CD4-positive, alpha-beta T cell (primary cell): Measurements from ENCODE around the gene UBE4B. TPM values are rescaled to one million over a fixed set of nuclear protein-coding genes. Genes with fewer than 3 reads are reported as not detected.

Experiments used
- ATAC-seq: fragments of 200-7000 bp; cut with Tn5 transposase; one replicate; pipeline ENCODE4 v1.10.0; 2022; ENCODE audit warnings: mild to moderate bottlenecking; ENCODE audit not compliant: poor library complexity
- CTCF ChIA-PET: fragments of 350-600 bp; sonication (Branson Sonifier 250); formaldehyde crosslinking; loops from one replicate; lab custom pipeline; 2021; ENCODE audit warnings: antibody characterized with exemption, inconsistent platforms; lab: Charles Lee
- POLR2A ChIA-PET: fragments of 350-600 bp; sonication (Branson Sonifier 250); formaldehyde crosslinking; loops from one replicate; lab custom pipeline; 2021; ENCODE audit warnings: antibody characterized with exemption, inconsistent platforms; lab: Charles Lee
- DNase-seq, 14 experiments: peaks; one replicate each; pipeline ENCODE4 v3.0.0-alpha.2; 2013 to 2020; ENCODE audit warnings: mixed read lengths in 2 of 14
- H3K27ac ChIP-seq, 2 donors: one replicate each; pipeline versions ENCODE4 v1.5.1 to v1.7.0; 2013; ENCODE audit warnings: low read length in 2 of 2, low read depth in 1 of 2, mild to moderate bottlenecking in 1 of 2
- H3K27me3 ChIP-seq, 2 experiments: 1 replicate in 1 of 2; 2 replicates in 1 of 2; pipeline versions ENCODE4 v1.6.1 to v1.7.0; 2013; ENCODE audit warnings: low read length in 2 of 2, control low read depth in 1 of 2, mild to moderate bottlenecking in 1 of 2, moderate library complexity in 1 of 2; ENCODE audit not compliant: insufficient read depth in 2 of 2, control insufficient read depth in 1 of 2
- H3K36me3 ChIP-seq: one replicate; pipeline ENCODE4 v1.6.1; 2013; ENCODE audit warnings: low read length, control low read depth; ENCODE audit not compliant: insufficient read depth
- H3K4me1 ChIP-seq: one replicate; pipeline ENCODE4 v1.6.1; 2013; ENCODE audit warnings: low read length, control low read depth; ENCODE audit not compliant: insufficient read depth
- H3K4me3 ChIP-seq: one replicate; pipeline ENCODE4 v1.5.1; 2013; ENCODE audit warnings: mild to moderate bottlenecking, low read length, moderate library complexity
- H3K9me3 ChIP-seq, 2 experiments: 1 replicate in 1 of 2; 2 replicates in 1 of 2; pipeline versions ENCODE4 v1.6.1 to v1.7.0; 2013; ENCODE audit warnings: low read length in 2 of 2, mild to moderate bottlenecking in 2 of 2, control low read depth in 1 of 2, moderate library complexity in 1 of 2; ENCODE audit not compliant: control insufficient read depth in 1 of 2, insufficient read depth in 1 of 2
- H3K27ac Mint-ChIP-seq: one replicate; pipeline ENCODE4 v1.8.0; 2020; ENCODE audit warnings: mixed read lengths
- H3K27me3 Mint-ChIP-seq: one replicate; pipeline ENCODE4 v1.8.0; 2021; ENCODE audit warnings: mixed read lengths
- H3K36me3 Mint-ChIP-seq: one replicate; pipeline ENCODE4 v1.8.0; 2021; ENCODE audit warnings: low read depth, mixed read lengths
- H3K4me1 Mint-ChIP-seq: one replicate; pipeline ENCODE4 v1.8.0; 2021; ENCODE audit warnings: low read depth, mixed read lengths
- H3K4me3 Mint-ChIP-seq: one replicate; pipeline ENCODE4 v1.8.0; 2020; ENCODE audit warnings: mild to moderate bottlenecking, mixed read lengths
- H3K9me3 Mint-ChIP-seq: one replicate; pipeline ENCODE4 v1.8.0; 2020; ENCODE audit warnings: mixed read lengths
- CTCF ChIP-seq: fragments of 200-600 bp; IDR thresholded peaks from one replicate; pipeline ENCODE4 v1.8.0; 2022; ENCODE audit warnings: antibody characterized with exemption, mild to moderate bottlenecking
- intact Hi-C, 2 experiments: fragments of 100-400 bp; cut with DNase I in 1 of 2; cut with micrococcal nuclease in 1 of 2; formaldehyde crosslinking; loops; one replicate each; pipeline versions ENCODE4 v1.15.1 to v1.9.0; 2023 to 2025; cut with DNase I, micrococcal nuclease
- total RNA-seq, 174 experiments: library from RNA in 2 of 174; stranded (reverse) in 2 of 174; gene quantifications; one replicate each; pipeline ENCODE4 v1.2.3 and lab custom pipeline; 2021 to 2026

UBE4B gene
- total RNA-seq, 2 experiments from 2014 or later = 27.9 to 28.7 TPM

- Mint-ChIP-seq H3K9me3 (no peaks in the 10 kb centered on the region), H3K27me3 (no peaks in the 10 kb centered on the region), H3K27ac (no peak overlapping the region), H3K4me1 (no peaks in the 10 kb centered on the region), H3K4me3 (no peak overlapping the region), H3K36me3 (peaks cover 84% of the 10 kb centered on the region)
- ChIA-PET POLR2A (no interaction called here), CTCF (no interaction called here)
- H3K4me3 ChIP-seq = no peak overlapping the region
- no peaks in the 10 kb centered on the region for H3K9me3 ChIP-seq
- DNase-seq = no peak
- H3K36me3 ChIP-seq = peaks cover 59% of the 10 kb centered on the region
- no peaks in the 10 kb centered on the region for H3K4me1 ChIP-seq
- no peak overlapping the region for H3K27ac ChIP-seq
- no peak for TF ChIP-seq CTCF
- no peak for ATAC-seq
- H3K27me3 ChIP-seq = no peaks in the 10 kb centered on the region
- intact Hi-C loops = no loop called here
Measured at GRCh38 chr1:10103193-10103592, 70.4 kb downstream of the UBE4B start.

- no peaks in the 10 kb centered on the region for H3K9me3 ChIP-seq
- no peak overlapping the region for H3K4me3 Mint-ChIP-seq
- POLR2A ChIA-PET = no interaction called here
- CTCF ChIA-PET = no interaction called here
- H3K4me1 ChIP-seq = no peaks in the 10 kb centered on the region
- H3K27ac Mint-ChIP-seq = no peak overlapping the region
- intact Hi-C loops = no loop called here
- no peaks in the 10 kb centered on the region for H3K4me1 Mint-ChIP-seq
- no peaks in the 10 kb centered on the region for H3K9me3 Mint-ChIP-seq
- H3K27me3 ChIP-seq = no peaks in the 10 kb centered on the region
- ATAC-seq (no peak), DNase-seq (no peak)
- H3K36me3 ChIP-seq = peaks cover 61% of the 10 kb centered on the region
- no peaks in the 10 kb centered on the region for H3K27me3 Mint-ChIP-seq
- H3K27ac ChIP-seq = no peak overlapping the region
- H3K4me3 ChIP-seq = no peak overlapping the region
- H3K36me3 Mint-ChIP-seq = peaks cover 85% of the 10 kb centered on the region
- no peak for TF ChIP-seq CTCF
Measured at GRCh38 chr1:10104834-10105233, 72.1 kb downstream of the UBE4B start.

GRCh38 chr1:10105484-10105883, 72.7 kb downstream of the UBE4B start:
- ChIA-PET POLR2A (no interaction called here), CTCF (no interaction called here)
- no peaks in the 10 kb centered on the region for H3K9me3 Mint-ChIP-seq
- no peak for DNase-seq
- no peak for TF ChIP-seq CTCF
- Histone ChIP-seq H3K4me3 (no peak overlapping the region), H3K4me1 (no peaks in the 10 kb centered on the region), H3K36me3 (peaks cover 65% of the 10 kb centered on the region), H3K9me3 (no peaks in the 10 kb centered on the region), H3K27ac (no peak overlapping the region), H3K27me3 (no peaks in the 10 kb centered on the region)
- H3K27me3 Mint-ChIP-seq = no peaks in the 10 kb centered on the region
- no peak overlapping the region for H3K27ac Mint-ChIP-seq
- no peak for ATAC-seq
- peaks cover 91% of the 10 kb centered on the region for H3K36me3 Mint-ChIP-seq
- intact Hi-C loops = no loop called here
- H3K4me3 Mint-ChIP-seq = no peak overlapping the region
- H3K4me1 Mint-ChIP-seq = no peaks in the 10 kb centered on the region
